ENCODE measurements around the gene SLC13A4.

DNA sequence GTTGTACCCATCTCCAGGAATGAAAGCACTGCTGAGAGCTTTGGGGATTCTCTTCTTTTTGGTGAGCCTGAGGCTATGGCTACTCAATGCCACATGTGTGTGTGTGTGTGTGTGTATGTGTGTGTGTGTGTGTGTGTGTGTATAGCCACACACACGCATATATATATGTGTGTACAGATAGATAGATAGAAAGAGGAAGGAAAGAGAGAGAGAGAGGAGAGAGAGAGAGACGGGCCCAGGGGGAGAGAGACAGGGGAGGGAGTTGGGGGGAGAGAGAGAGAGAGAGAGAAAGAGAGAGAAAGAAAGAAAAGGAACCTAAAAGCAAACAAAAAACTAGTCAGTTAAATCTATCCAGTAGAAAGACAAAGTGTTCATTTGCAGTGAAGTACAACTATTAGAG lies 8.3 kb downstream of the SLC13A4 start:
- TF ChIP-seq, protein P1, sequence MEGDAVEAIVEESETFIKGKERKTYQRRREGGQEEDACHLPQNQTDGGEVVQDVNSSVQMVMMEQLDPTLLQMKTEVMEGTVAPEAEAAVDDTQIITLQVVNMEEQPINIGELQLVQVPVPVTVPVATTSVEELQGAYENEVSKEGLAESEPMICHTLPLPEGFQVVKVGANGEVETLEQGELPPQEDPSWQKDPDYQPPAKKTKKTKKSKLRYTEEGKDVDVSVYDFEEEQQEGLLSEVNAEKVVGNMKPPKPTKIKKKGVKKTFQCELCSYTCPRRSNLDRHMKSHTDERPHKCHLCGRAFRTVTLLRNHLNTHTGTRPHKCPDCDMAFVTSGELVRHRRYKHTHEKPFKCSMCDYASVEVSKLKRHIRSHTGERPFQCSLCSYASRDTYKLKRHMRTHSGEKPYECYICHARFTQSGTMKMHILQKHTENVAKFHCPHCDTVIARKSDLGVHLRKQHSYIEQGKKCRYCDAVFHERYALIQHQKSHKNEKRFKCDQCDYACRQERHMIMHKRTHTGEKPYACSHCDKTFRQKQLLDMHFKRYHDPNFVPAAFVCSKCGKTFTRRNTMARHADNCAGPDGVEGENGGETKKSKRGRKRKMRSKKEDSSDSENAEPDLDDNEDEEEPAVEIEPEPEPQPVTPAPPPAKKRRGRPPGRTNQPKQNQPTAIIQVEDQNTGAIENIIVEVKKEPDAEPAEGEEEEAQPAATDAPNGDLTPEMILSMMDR (IDR thresholded peaks at IDR 0.05; ENCODE audit: insufficient read depth, low read length): no peak
- no peak for TF ChIP-seq POLR2AphosphoS5 (IDR thresholded peaks at IDR 0.05; ENCODE audit: low read depth)
- TF ChIP-seq, protein P2, sequence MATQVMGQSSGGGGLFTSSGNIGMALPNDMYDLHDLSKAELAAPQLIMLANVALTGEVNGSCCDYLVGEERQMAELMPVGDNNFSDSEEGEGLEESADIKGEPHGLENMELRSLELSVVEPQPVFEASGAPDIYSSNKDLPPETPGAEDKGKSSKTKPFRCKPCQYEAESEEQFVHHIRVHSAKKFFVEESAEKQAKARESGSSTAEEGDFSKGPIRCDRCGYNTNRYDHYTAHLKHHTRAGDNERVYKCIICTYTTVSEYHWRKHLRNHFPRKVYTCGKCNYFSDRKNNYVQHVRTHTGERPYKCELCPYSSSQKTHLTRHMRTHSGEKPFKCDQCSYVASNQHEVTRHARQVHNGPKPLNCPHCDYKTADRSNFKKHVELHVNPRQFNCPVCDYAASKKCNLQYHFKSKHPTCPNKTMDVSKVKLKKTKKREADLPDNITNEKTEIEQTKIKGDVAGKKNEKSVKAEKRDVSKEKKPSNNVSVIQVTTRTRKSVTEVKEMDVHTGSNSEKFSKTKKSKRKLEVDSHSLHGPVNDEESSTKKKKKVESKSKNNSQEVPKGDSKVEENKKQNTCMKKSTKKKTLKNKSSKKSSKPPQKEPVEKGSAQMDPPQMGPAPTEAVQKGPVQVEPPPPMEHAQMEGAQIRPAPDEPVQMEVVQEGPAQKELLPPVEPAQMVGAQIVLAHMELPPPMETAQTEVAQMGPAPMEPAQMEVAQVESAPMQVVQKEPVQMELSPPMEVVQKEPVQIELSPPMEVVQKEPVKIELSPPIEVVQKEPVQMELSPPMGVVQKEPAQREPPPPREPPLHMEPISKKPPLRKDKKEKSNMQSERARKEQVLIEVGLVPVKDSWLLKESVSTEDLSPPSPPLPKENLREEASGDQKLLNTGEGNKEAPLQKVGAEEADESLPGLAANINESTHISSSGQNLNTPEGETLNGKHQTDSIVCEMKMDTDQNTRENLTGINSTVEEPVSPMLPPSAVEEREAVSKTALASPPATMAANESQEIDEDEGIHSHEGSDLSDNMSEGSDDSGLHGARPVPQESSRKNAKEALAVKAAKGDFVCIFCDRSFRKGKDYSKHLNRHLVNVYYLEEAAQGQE (IDR thresholded peaks at IDR 0.05; ENCODE audit: insufficient replicate concordance, low read depth): no peak
- TF ChIP-seq GABPA (IDR thresholded peaks at IDR 0.05; ENCODE audit: low read depth): no peak
- no peak for TF ChIP-seq SPI1 (IDR thresholded peaks at IDR 0.05; ENCODE audit: borderline replicate concordance, low read depth)

All from HL-60 (cell line).